MM.1S (cell line): ENCODE data around the gene SHLD3.

Experiments
- CTCF ChIP-seq: fragments of 300-600 bp; sonication (generic); IDR thresholded peaks from 2 replicates; pipeline ENCODE4 v1.5.1; 2016; ENCODE audit warnings: antibody characterized with exemption, low read length, mixed read lengths
- EZH2 ChIP-seq: fragments of 300-600 bp; sonication (generic); optimal IDR thresholded peaks from 2 replicates; pipeline ENCODE3; 2017; ENCODE audit warnings: low read depth, mild to moderate bottlenecking, antibody characterized with exemption, low read length, mixed read lengths
- EZH2phosphoT487 ChIP-seq: fragments of 300-600 bp; sonication (generic); IDR thresholded peaks from 2 replicates; pipeline ENCODE4 v1.6.1; 2018; ENCODE audit warnings: antibody characterized with exemption, low read length

DNA sequence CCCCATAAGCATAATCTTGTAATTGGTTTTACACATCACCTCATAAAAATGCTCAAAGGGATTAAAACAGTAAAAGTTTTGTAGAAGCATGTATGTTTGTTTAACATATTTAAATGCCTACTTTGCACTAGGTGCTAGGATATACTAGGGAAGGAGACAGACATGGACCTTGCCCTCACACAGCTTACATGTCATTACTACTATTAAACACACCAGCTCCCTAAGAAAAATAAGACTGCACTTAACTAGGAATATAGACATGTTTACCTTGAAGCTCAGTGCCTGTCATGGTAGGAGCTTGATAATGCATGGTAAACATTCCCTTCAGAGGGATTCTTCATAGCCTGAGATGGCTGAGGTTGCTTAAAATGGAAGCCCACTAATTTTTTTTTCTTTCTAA lies 6.2 kb downstream of the SHLD3 start:
- TF ChIP-seq CTCF (no peak), EZH2 (no peak), EZH2phosphoT487 (no peak)
